ENCODE measurements around the gene LAG3. TPM values are rescaled to one million over a fixed set of nuclear protein-coding genes. Genes with fewer than 3 reads are reported as not detected.
"Not testable (repeated sequence)": the region's sequence is repeated elsewhere in the genome, so short reads cannot be mapped to it uniquely, and the experiment has no call there.

Gene LAG3
- total and polyA plus RNA-seq, 4 donors = 0.82 to 1.7 (median 1.4) TPM

- Histone ChIP-seq H3K36me3 (ENCODE audit: control insufficient read depth in 4 of 4, insufficient read depth in 4 of 4, low read length in 4 of 4) (peaks cover 5 to 14% (median 13%) of the 10 kb centered on the region in 4 donors), H3K4me1 (ENCODE audit: control insufficient read depth in 5 of 5, insufficient read depth in 5 of 5, low read length in 5 of 5) (no peaks in the 10 kb centered on the region), H3K9me3 (ENCODE audit: control insufficient read depth in 4 of 4, insufficient read depth in 3 of 4, low read length in 3 of 4) (no peaks in the 10 kb centered on the region), H3K27me3 (ENCODE audit: control insufficient read depth in 3 of 3, insufficient read depth in 3 of 3, low read length in 2 of 3) (no peaks in the 10 kb centered on the region), H3K4me3 (no peak overlapping the region), H3K27ac (ENCODE audit: low read depth in 1 of 2, low read length in 1 of 2) (no peak overlapping the region), H3K9ac (ENCODE audit: insufficient read depth in 1 of 2, low read length in 2 of 2) (no peak overlapping the region)
- ATAC-seq (ENCODE audit: insufficient read depth, low FRiP score) (no peak), DNase-seq (no peak)
- TF ChIP-seq CTCF (IDR thresholded peaks at IDR 0.05; ENCODE audit: control extremely low read depth, extremely low read depth) = no peak
- WGBS, 2 donors = 77 to 92% methylated on average over 3 of the region's 3 CpGs
These were observed 29.5 kb upstream of the LAG3 start for GRCh38 chr12:6742834-6743233.

- WGBS, 2 donors = 71 to 77% methylated on average over 7 of the region's 7 CpGs
These were observed 29.0 kb upstream of the LAG3 start for GRCh38 chr12:6743300-6743699.

GRCh38 chr12:6745741-6746525, 26.4 kb upstream of the LAG3 start:
- ATAC-seq (ENCODE audit: insufficient read depth, low FRiP score) (peak; percentile 22), DNase-seq (no peak)
- H3K4me3 ChIP-seq = no peak overlapping the region
- H3K27ac ChIP-seq (ENCODE audit: low read depth in 1 of 2, low read length in 1 of 2) = peak overlapping the region in 1 of 2 donors; percentile 18
- TF ChIP-seq CTCF (IDR thresholded peaks at IDR 0.05; ENCODE audit: control extremely low read depth, extremely low read depth) = no peak
- H3K27me3 ChIP-seq (ENCODE audit: control insufficient read depth in 3 of 3, insufficient read depth in 3 of 3, low read length in 2 of 3) = no peaks in the 10 kb centered on the region
- no peaks in the 10 kb centered on the region for H3K9me3 ChIP-seq (ENCODE audit: control insufficient read depth in 4 of 4, insufficient read depth in 3 of 4, low read length in 3 of 4)
- H3K36me3 ChIP-seq (ENCODE audit: control insufficient read depth in 4 of 4, insufficient read depth in 4 of 4, low read length in 4 of 4) = peaks cover 14 to 39% (median 36%) of the 10 kb centered on the region in 4 donors
- no peaks in the 10 kb centered on the region for H3K4me1 ChIP-seq (ENCODE audit: control insufficient read depth in 5 of 5, insufficient read depth in 5 of 5, low read length in 5 of 5)
- WGBS, 2 donors = 48 to 67% methylated on average over 13 of the region's 13 CpGs
- H3K9ac ChIP-seq (ENCODE audit: insufficient read depth in 1 of 2, low read length in 2 of 2) = no peak overlapping the region

More at GRCh38 chr12:6743300-6743699, 29.0 kb upstream of the LAG3 start:
- not testable (repeated sequence) for H3K27ac ChIP-seq (ENCODE audit: low read depth in 1 of 2, low read length in 1 of 2); H3K9ac ChIP-seq (ENCODE audit: insufficient read depth in 1 of 2, low read length in 2 of 2); DNase-seq; H3K9me3 ChIP-seq (ENCODE audit: control insufficient read depth in 4 of 4, insufficient read depth in 3 of 4, low read length in 3 of 4); H3K27me3 ChIP-seq (ENCODE audit: control insufficient read depth in 3 of 3, insufficient read depth in 3 of 3, low read length in 2 of 3); H3K4me3 ChIP-seq; H3K4me1 ChIP-seq (ENCODE audit: control insufficient read depth in 5 of 5, insufficient read depth in 5 of 5, low read length in 5 of 5); ATAC-seq (ENCODE audit: insufficient read depth, low FRiP score)
- H3K36me3 ChIP-seq (ENCODE audit: control insufficient read depth in 4 of 4, insufficient read depth in 4 of 4, low read length in 4 of 4) = peaks cover 8 to 17% (median 16%) of the 10 kb centered on the region in 4 donors

GRCh38 chr12:6747216-6747615, 25.1 kb upstream of the LAG3 start:
- H3K36me3 ChIP-seq (ENCODE audit: control insufficient read depth in 4 of 4, insufficient read depth in 4 of 4, low read length in 4 of 4) = peaks cover 14 to 48% (median 43%) of the 10 kb centered on the region in 4 donors
- WGBS, 2 donors = 74 to 75% methylated on average over 4 of the region's 4 CpGs
- no peak overlapping the region for H3K27ac ChIP-seq (ENCODE audit: low read depth in 1 of 2, low read length in 1 of 2)

More at GRCh38 chr12:6747216-6747615, 25.1 kb upstream of the LAG3 start:
- no peak overlapping the region for H3K9ac ChIP-seq (ENCODE audit: insufficient read depth in 1 of 2, low read length in 2 of 2)
- DNase-seq (no peak), ATAC-seq (ENCODE audit: insufficient read depth, low FRiP score) (no peak)
- TF ChIP-seq CTCF (IDR thresholded peaks at IDR 0.05; ENCODE audit: control extremely low read depth, extremely low read depth) = no peak
- no peak overlapping the region for H3K4me3 ChIP-seq
- peaks cover 0 to 8% (median 4%) of the 10 kb centered on the region in 5 donors for H3K4me1 ChIP-seq (ENCODE audit: control insufficient read depth in 5 of 5, insufficient read depth in 5 of 5, low read length in 5 of 5)
- H3K27me3 ChIP-seq (ENCODE audit: control insufficient read depth in 3 of 3, insufficient read depth in 3 of 3, low read length in 2 of 3) = no peaks in the 10 kb centered on the region
- no peaks in the 10 kb centered on the region for H3K9me3 ChIP-seq (ENCODE audit: control insufficient read depth in 4 of 4, insufficient read depth in 3 of 4, low read length in 3 of 4)
